HCT116 (cell line): ENCODE measurements around the gene DPH6.

Experiments
- CEBPB ChIP-seq: IDR thresholded peaks from 2 replicates; pipeline ENCODE4 v1.6.1; 2012; ENCODE audit warnings: low read depth
- CTCF ChIP-seq, 3 experiments: fragments of 200-600 bp in 1 of 3; sonication (generic) in 1 of 3; IDR thresholded peaks in 2 of 3; conservative IDR thresholded peaks in 1 of 3; 2 replicates each; pipeline ENCODE4 v1.5.1; 2012 to 2017; ENCODE audit warnings: low read depth in 2 of 3, low read length in 2 of 3, antibody characterized with exemption in 1 of 3, borderline replicate concordance in 1 of 3, control low read depth in 1 of 3, mild to moderate bottlenecking in 1 of 3, mixed read lengths in 1 of 3, mixed run types in 1 of 3, moderate library complexity in 1 of 3; ENCODE audit not compliant: insufficient read depth in 1 of 3
- EZH2 ChIP-seq: fragments of 200-600 bp; sonication (generic); IDR thresholded peaks from 2 replicates; pipeline ENCODE4 v1.6.1; 2017; ENCODE audit warnings: antibody characterized with exemption, mixed run types
- EZH2phosphoT487 ChIP-seq: fragments of 200-600 bp; IDR thresholded peaks from 2 replicates; pipeline ENCODE4 v1.6.1; 2018; ENCODE audit warnings: antibody characterized with exemption, borderline replicate concordance
- JUND ChIP-seq: IDR thresholded peaks from 2 replicates; pipeline ENCODE4 v1.6.1; 2012
- MAX ChIP-seq: IDR thresholded peaks from 2 replicates; pipeline ENCODE4 v1.6.1; 2012
- POLR2A ChIP-seq: IDR thresholded peaks from 2 replicates; pipeline ENCODE4 v1.7.0; 2011; ENCODE audit warnings: borderline replicate concordance; ENCODE audit not compliant: insufficient read depth, insufficient read length; ENCODE audit errors: extremely low read depth
- POLR2AphosphoS5 ChIP-seq: IDR thresholded peaks from 2 replicates; pipeline ENCODE4 v1.6.1; 2011; ENCODE audit warnings: mild to moderate bottlenecking, low read depth, low read length, moderate library complexity
- SIN3A ChIP-seq: IDR thresholded peaks from 2 replicates; pipeline ENCODE4 v1.6.1; 2012; ENCODE audit warnings: low read depth
- SRF ChIP-seq: IDR thresholded peaks from 2 replicates; pipeline ENCODE4 v1.6.1; 2012; ENCODE audit warnings: low read depth
- TF ChIP-seq, protein P1 (sequence below): IDR thresholded peaks from 2 replicates; pipeline ENCODE4 v1.6.1; 2012; ENCODE audit warnings: low read depth
- TF ChIP-seq, protein P2 (sequence below): IDR thresholded peaks from 2 replicates; pipeline ENCODE4 v1.6.1; 2012

DNA sequence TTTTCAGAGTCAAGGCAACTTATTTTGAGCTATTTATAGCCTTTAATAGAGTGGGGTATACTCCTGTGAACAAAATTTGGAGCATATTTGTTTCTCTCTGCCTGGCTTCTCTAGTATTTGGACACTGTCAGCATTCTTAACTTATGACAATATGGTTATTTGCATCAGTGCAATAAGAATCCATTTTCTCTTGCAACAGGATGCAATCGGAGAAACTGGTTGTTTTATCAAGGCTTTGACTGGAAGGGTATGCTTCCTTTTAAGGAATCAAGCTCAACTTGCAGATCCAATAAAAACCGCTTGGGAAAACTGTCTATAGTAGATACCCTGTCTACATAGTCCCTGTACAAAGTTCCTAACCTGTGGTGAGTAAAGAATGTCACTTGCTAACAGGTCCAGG is 106.7 kb downstream of the DPH6 start:
- TF ChIP-seq SIN3A: no peak
- TF ChIP-seq CTCF (IDR thresholded peaks at IDR 0.05 in 2 of 3, conservative IDR thresholded peaks at IDR 0.05 in 1 of 3; ENCODE audit: borderline replicate concordance in 1 of 3, insufficient read depth in 1 of 3, low read depth in 2 of 3, low read length in 2 of 3): no peak
- TF ChIP-seq POLR2AphosphoS5: no peak
- TF ChIP-seq, protein P1, sequence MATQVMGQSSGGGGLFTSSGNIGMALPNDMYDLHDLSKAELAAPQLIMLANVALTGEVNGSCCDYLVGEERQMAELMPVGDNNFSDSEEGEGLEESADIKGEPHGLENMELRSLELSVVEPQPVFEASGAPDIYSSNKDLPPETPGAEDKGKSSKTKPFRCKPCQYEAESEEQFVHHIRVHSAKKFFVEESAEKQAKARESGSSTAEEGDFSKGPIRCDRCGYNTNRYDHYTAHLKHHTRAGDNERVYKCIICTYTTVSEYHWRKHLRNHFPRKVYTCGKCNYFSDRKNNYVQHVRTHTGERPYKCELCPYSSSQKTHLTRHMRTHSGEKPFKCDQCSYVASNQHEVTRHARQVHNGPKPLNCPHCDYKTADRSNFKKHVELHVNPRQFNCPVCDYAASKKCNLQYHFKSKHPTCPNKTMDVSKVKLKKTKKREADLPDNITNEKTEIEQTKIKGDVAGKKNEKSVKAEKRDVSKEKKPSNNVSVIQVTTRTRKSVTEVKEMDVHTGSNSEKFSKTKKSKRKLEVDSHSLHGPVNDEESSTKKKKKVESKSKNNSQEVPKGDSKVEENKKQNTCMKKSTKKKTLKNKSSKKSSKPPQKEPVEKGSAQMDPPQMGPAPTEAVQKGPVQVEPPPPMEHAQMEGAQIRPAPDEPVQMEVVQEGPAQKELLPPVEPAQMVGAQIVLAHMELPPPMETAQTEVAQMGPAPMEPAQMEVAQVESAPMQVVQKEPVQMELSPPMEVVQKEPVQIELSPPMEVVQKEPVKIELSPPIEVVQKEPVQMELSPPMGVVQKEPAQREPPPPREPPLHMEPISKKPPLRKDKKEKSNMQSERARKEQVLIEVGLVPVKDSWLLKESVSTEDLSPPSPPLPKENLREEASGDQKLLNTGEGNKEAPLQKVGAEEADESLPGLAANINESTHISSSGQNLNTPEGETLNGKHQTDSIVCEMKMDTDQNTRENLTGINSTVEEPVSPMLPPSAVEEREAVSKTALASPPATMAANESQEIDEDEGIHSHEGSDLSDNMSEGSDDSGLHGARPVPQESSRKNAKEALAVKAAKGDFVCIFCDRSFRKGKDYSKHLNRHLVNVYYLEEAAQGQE: no peak
- no peak for TF ChIP-seq POLR2A
- no peak for TF ChIP-seq SRF
- no peak for TF ChIP-seq EZH2
- TF ChIP-seq, protein P2, sequence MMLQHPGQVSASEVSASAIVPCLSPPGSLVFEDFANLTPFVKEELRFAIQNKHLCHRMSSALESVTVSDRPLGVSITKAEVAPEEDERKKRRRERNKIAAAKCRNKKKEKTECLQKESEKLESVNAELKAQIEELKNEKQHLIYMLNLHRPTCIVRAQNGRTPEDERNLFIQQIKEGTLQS: no peak
- no peak for TF ChIP-seq CEBPB
- TF ChIP-seq JUND: no peak
- no peak for TF ChIP-seq EZH2phosphoT487
- TF ChIP-seq MAX: no peak
